HG02884 (cell line): ENCODE measurements around the gene CCDC7.

ENCODE experiments used
- ATAC-seq: cut with Tn5 transposase; IDR thresholded peaks from one replicate; pipeline ENCODE4 v1.9.1; 2021; ENCODE audit warnings: mild to moderate bottlenecking, moderate library complexity; ENCODE audit not compliant: unreplicated experiment

The CCDC7 gene

GRCh38 chr10:32923134-32923533 lies 477.2 kb downstream of the CCDC7 start:
- ATAC-seq = no peak

DNA sequence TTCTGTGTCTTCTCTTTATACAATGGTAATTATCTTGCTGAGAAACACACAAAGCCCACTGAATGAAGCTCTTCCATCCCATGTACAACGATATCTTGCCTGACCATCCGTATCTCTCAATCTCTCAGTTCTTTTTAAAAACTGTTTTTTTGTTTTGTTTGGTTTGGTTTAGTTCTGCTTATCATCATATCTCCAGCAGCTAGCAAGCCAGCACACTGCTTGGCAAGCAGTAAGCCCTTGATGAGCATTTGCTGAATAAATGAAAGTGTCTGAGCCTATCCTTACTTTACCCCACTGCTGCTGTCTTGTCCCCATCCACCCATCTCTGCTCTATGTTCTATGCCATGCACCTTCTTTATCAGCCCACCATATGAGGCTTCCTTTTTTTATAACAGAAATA lies 477.9 kb downstream of the CCDC7 start:
- ATAC-seq = no peak
